Hair follicle dermal papilla cell (primary cell): ENCODE results near the gene CTF1. TPM values are rescaled to one million over a fixed set of nuclear protein-coding genes. Genes with fewer than 3 reads are reported as not detected.

Source experiments
- small RNA-seq: library from RNA; depleted of rRNA; stranded (forward); fragments of <200 nt; gene quantifications from one replicate; pipeline ENCODE3, GENCODE V24; 2012
- total RNA-seq: library from RNA; depleted of rRNA; stranded (reverse); fragments of >200 nt; gene quantifications from 2 replicates; pipeline ENCODE4 v1.2.3, GENCODE V29; 2012

Gene CTF1, protein sequence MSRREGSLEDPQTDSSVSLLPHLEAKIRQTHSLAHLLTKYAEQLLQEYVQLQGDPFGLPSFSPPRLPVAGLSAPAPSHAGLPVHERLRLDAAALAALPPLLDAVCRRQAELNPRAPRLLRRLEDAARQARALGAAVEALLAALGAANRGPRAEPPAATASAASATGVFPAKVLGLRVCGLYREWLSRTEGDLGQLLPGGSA
- total RNA-seq: 3.5 and 5.8 TPM in 2 replicates

DNA sequence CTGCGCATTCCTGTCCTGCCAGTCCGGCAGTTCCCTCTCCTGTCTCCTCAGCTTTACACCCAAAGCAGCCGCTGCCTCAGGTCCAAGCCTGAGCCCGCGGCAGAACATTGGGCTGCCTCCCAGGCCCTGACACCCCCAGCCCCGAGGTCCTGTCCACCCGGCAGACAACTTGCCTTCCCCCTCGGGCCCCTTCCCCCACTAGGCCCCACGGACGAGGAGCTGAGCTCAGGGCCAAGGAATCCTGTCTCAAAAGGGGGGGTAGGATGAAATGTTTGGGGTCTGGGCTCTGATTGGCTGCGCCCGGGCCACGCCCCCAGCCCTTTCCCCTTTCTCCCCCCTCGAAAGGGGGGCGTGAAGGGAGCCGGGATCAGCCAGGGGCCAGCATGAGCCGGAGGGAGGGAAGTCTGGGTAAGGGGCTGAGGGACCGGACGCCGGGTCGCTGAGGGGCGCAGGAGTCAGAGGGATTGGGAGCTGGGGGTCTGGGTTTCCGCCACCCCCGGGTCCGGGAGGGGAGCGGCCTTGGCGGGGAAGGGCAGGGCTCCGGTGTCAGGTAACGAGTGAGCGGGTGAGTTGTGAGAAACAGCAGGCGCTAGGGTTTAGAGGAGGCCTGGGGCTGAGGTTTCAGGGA is at the start of gene CTF1:
Gene CTF1 (plus strand): TSS at position 354 of the 628 bp plus-strand sequence. CDS start 30 bp downstream, at position 384.

DNA sequence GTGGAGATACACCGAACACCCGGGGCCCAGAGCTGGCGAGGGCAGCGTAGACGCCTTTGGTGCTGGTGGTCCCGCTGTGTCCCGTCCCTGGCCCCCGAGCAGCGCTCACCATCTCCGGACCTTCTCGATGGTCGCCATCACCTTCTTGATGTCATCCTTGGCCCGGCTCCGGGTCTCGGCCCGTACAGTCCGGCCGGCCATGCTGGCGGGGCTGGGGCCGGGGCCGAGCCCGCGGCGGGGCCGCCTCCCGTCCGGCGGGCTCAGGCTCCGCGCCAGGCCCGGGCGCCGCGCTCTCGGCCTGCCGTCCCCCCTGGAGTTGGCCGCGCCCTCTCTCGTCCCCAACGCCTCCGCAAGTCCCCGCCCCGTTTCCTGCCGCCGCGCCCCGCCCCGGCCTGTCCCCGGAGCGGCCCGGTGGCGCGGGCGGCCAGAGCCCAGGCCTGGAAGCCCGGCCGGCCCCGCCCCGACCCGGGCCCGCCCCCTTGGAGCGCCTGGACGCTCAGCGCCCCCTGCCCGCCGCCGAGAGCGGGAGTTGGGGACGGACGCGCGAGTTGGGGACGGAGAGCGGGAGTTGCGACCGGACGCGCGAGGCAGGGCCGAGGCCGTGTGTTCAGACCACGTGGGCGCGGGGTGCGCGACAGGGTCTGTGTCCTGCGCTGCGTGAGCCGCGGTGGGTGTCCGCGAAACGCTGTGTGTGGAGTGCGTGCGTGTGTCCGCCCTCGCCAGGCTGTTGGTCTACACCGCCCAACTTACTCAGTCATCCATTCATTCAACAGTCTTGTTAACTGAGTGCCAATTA is 2.5 kb upstream of the CTF1 start, which contains the start of gene BCL7C:
Gene BCL7C (minus strand): TSS at position 334 of the 796 bp plus-strand sequence. CDS start 133 bp downstream, at position 201.

DNA sequence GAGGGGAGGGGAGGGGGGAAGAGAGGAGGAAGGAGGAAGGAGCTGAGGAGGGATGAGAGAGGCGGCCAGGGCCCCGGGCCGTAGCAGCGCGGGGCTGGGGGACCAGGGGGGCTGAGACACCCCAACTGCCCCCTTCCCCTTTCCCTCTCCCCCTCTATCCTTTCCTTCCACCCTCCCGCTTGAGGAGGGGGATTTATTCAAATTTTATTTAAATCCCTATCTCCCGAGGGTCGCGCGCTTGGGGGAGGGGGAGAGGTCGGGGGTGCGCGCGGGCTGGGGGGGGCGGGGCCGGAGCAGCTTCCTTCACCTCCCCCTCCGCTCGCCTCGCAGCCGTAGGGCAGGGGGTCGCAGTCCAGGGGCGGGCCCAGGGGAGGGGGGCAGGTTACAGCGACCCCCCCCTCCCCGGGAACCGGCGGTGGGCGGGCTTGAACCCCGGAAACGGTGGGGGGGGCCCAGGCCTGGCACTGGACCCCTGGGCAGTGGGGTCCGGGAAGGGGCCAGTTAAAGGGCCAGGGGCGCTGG is 27.2 kb downstream of the CTF1 start, which contains the start of gene FBXL19:
Gene FBXL19 (plus strand): TSS at position 19 of the 522 bp plus-strand sequence. CDS start 2,183 bp downstream, outside the sequence.

GRCh38 chr16:30948667-30949649 is 52.5 kb downstream of the CTF1 start, which contains the start of gene ORAI3:
Gene ORAI3 (plus strand): TSS chr16:30949068. CDS start chr16:30949290, 222 bp downstream.

Small RNA genes lying within 50 kb of the gene (small RNA-seq; reads per million reads assigned to genes)
- gene AC135048.1: not detected
- not detected for gene MIR4519
- gene MIR762: not detected

Other genes starting within 250 kb of the CTF1 start
- 9.4 and 9.7 TPM in 2 replicates for gene PRR14, start 245.7 kb upstream of the CTF1 start, total RNA-seq
- 28.9 and 32.5 TPM in 2 replicates for gene FBRS, start 238.2 kb upstream of the CTF1 start, total RNA-seq
- gene SRCAP, start 197.4 kb upstream of the CTF1 start, total RNA-seq: 25.3 and 28.7 TPM in 2 replicates
- 21.1 and 22.3 TPM in 2 replicates for gene PHKG2, start 148.2 kb upstream of the CTF1 start, total RNA-seq
- gene CFAP119, start 134.6 kb upstream of the CTF1 start, total RNA-seq: 0.36 and 0.49 TPM in 2 replicates
- gene RNF40, start 134.3 kb upstream of the CTF1 start, total RNA-seq: 93.1 and 102 TPM in 2 replicates
- 20.9 and 22.2 TPM in 2 replicates for gene ZNF629, start 109.4 kb upstream of the CTF1 start, total RNA-seq
- gene BCL7C, start 2.5 kb upstream of the CTF1 start, total RNA-seq: 37.0 and 41.7 TPM in 2 replicates
- 18.6 and 19.5 TPM in 2 replicates for gene FBXL19, start 27.0 kb downstream of the CTF1 start, total RNA-seq
- 34.2 and 43.0 TPM in 2 replicates for gene ORAI3, start 52.5 kb downstream of the CTF1 start, total RNA-seq
- gene SETD1A, start 61.1 kb downstream of the CTF1 start, total RNA-seq: 2.7 and 8.1 TPM in 2 replicates
- 52.1 and 60.4 TPM in 2 replicates for gene HSD3B7, start 88.6 kb downstream of the CTF1 start, total RNA-seq
- gene STX1B, start 114.0 kb downstream of the CTF1 start, total RNA-seq: 0.97 and 2.3 TPM in 2 replicates
- 17.4 and 22.0 TPM in 2 replicates for gene STX4, start 136.9 kb downstream of the CTF1 start, total RNA-seq
- 31.3 and 34.0 TPM in 2 replicates for gene ZNF668, start 177.6 kb downstream of the CTF1 start, total RNA-seq
- gene ZNF646, start 177.8 kb downstream of the CTF1 start, total RNA-seq: 19.6 and 20.4 TPM in 2 replicates
- 4.2 and 5.5 TPM in 2 replicates for gene PRSS53, start 192.3 kb downstream of the CTF1 start, total RNA-seq
- 105 and 137 TPM in 2 replicates for gene VKORC1, start 198.2 kb downstream of the CTF1 start, total RNA-seq
- gene BCKDK, start 211.8 kb downstream of the CTF1 start, total RNA-seq: 34.4 and 36.1 TPM in 2 replicates
- 33.2 and 35.9 TPM in 2 replicates for gene KAT8, start 221.1 kb downstream of the CTF1 start, total RNA-seq
- 0.16 TPM in 1 of 2 replicates, not detected in the other for gene PRSS8, start 239.1 kb downstream of the CTF1 start, total RNA-seq